Islet of Langerhans (tissue), 1 donor: ENCODE measurements around the gene KMT2E.
"Not testable (repeated sequence)": the region's sequence is repeated elsewhere in the genome, so short reads cannot be mapped to it uniquely, and the experiment has no call there.

Source experiments
- FAIRE-seq: peaks from one replicate; lab custom pipeline; 2011; peaks lifted over from hg19 to GRCh38; lab: Jason Lieb, UNC

KMT2E gene

DNA sequence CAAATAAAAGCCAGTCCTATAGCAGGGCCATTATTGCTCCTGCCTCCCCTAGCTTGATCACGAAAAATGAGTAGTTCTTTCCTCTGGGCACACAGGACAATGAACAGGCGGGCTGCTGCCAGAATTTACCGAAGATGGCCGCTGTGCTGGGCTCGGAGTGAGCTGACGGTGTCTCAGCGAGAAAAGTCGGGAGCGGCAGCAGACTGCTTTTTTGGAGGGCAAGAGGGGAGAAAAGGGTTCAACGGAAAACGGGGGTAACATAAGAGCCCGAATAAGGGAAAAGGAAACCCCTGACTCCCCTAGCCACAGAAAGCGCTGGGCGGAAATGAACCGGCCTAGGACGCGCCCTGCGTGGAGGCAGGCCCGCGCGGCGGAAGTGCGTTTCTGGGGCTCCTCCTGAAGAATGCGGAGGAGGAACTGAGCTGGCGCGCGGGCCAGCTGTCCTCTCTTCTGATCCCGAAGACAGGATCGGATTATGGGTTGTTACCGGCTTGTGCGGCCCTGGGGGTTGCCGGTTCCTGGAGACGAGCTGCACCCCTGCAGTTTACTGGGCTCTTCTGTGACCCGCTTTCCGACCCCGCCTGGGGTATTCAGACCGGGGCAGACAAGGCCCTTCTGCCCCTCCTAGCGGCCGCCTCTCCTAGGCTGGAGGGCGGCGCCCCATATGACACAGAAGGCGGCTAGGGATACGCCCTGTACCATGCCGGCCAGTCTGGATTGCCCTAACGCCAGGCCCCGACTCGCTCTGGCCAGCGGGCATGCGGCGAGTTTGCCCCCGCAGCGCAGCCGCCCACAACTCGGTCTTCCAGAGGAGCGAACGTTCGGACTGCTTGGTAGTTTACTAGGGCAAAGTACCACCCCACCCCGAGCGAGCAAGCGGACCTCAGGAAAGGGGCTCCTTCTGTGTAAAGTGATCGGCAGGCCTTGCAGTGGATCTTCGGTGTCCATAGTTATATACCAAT lies 30.1 kb upstream of the KMT2E start:
- FAIRE-seq = no peak

DNA sequence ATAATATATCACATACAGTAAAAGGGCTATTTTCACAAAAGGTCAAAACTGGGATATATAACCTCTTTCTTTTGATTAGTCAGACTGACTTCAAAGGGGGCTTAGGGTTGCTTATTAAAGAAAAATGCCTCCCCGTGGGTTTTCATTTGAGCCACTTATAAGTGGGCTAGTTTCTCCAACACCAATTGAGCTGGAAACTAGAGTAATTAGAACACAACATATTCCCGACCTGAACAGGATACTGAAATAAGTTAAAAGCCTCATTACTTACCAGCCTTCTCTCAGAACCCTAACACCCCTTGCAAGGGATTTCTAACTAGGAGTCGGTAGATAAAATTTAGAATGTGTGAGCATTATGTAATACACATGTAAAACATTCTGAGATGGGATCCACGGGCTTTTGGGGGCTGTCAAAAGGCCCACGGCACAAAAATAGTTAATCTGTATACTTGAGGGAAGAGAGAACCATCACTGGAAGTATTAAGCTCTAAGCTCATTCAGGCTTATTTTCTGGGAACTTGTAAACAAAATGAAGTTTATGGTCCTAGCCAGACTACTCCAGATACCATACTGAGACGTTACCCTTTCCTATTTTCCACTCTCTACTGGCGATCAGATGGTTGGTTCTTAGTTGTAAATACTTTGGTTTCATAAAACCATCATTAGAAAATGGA lies 29.3 kb upstream of the KMT2E start:
- FAIRE-seq = no peak

DNA sequence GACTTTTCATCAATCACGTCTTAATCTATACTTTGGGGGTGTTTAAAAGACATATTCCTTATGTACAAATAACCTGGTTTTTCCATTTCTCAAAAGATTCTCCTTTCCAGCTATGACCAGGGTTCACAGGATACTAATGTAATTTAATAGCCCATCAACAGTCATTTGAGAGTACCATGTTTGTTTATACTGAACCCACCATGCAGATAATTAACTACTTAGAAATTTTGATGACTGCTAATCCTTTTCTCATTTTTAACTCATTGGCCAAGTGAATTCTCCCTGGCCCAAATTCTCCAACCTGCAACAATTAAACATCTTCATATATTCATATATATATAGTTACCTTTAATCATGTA lies 28.8 kb upstream of the KMT2E start:
- FAIRE-seq = no peak

DNA sequence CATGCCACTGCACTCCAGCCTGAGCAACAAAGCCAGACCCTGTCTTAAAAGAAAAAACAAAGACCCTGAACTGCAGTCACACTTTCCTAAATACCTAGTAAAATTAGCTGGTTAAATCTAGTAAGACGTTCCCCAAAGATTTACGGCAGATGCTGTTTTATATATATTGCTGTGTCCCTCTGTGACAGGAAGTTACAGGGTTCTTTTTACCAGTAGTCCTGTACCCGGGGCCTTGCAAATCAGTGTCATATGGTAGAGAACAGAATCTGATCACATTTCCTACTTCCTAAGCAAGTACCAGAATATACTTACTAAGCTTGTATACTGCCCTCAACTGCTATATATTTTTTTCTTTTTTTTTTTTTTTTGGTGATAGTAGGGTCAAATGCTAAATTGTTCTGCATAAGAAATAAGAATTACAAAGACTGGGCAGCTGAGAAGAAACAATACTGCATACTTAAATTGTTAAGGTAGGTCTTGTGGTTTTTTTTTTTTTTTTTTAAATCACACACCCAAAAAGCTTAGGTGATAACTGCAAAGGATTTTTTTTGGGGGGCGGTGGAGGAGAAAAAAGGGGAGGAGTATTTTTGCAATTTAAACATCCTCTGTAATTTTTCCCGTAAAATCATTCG lies 27.3 kb upstream of the KMT2E start:
- no peak for FAIRE-seq

DNA sequence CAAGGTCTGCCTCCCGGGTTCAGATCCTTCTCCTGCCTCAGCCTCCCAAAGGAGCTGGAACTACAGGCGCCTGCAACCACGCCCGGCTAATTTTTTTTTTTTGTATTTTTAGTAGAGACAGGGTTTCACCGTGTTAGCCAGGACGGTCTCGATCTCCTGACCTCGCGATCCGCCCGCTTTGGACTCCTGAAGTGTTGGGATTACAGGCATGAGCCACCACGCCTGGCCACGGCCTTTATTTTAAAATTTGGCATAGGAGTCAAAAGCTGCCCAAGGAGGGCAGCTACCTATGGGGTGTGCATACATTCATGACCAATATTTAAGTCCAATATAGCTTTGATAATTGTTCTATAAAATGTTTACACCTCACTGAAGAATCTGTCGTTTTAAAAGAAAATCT lies 26.6 kb upstream of the KMT2E start:
- FAIRE-seq = not testable (repeated sequence)

DNA sequence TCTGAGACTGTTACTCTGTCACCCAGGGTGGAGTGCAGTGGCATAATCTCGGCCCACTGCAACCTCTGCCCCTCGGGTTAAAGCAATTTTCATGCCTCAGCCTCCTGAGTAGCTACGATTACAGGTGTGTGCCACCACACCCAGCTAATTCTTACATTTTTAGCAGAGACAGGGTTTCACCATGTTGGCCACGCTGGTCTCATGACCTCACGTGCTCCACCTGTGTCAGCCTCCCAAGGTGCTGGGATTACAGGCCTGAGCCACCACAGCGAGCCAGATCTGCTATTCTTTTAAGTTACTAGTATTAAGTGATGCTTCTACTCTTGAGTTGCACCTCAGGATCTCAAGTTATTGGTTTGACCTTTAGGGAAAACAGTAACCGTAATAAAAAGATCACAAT lies 23.0 kb upstream of the KMT2E start:
- no peak for FAIRE-seq

DNA sequence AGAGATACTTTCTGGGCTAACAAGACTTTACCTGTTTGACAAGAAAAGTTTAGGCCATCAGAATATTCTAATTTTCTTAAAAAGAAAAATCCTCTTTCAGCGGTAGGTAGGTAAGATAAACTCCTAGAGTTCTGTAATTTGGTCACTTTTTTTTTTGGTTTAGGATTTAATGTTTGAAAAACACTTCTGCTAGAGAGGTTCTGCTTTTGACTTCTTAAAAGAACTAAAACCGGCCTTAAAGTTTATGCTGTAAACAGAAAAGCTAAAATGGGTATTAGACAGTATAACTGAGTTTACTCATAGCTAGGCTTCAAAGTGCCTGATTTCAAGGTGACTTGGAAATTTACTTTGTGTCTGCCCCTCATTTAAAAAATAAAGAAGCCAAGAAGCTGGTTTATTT lies 21.7 kb upstream of the KMT2E start:
- FAIRE-seq = no peak

DNA sequence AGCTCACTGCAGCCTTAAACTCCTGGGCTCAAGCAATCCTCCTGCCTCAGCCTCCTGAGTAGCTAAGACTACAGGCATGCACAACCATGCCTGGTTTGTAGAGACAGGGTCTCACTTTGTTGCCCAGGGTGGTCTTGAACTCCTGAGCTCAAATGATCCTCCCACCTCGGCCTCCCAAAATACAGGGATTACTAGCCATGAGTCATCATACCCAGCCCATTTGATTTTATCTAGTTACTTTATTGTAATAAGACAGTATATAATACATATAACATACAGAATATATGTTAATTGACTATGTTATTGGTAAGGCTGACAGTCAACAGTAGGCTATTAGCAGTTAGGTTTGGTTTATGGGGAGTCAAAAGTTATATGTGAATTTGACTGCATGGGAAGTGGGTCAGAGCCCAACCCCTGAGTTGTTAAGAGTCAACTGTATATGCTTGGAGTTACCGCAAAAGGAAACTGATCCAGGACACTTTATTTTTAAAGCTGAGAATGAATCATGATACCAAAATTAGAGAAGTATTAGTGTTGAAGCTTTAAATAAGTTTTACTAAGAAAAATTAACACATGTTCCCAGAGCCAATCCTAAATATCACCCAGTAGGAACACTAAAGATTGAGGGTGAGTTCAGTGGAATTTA lies 20.7 kb upstream of the KMT2E start:
- FAIRE-seq = no peak

DNA sequence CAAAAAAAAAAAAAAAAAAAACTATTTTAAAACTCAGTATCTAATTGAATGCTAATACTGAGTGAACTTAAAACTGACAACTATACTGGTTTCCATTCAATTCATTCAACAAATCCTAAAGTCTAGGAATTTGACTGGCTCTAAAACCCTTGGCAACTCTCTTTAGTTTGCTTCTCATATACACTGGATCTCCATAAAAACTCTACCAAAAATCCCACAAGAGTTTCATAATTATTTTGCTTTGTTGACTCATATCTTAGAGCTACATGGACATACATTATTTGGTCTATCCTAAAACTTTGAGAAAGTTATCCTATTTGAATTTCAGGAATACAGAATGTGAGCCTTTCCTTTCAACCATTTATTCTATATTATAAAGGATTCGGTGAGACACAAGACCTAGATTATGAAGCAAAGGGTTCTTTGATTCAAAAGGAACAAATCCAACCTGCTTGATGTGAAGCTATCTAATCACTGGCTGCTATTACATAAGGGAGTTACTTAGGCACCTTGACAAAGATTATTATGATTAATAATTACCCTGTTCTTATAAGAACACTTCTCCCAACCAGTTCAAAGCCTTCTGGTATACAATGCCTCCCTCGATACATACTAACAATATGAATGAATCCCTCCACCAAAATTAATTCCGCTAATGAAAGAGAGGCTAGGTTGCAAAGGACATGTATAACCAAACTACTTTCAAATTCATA lies 15.8 kb upstream of the KMT2E start:
- no peak for FAIRE-seq

DNA sequence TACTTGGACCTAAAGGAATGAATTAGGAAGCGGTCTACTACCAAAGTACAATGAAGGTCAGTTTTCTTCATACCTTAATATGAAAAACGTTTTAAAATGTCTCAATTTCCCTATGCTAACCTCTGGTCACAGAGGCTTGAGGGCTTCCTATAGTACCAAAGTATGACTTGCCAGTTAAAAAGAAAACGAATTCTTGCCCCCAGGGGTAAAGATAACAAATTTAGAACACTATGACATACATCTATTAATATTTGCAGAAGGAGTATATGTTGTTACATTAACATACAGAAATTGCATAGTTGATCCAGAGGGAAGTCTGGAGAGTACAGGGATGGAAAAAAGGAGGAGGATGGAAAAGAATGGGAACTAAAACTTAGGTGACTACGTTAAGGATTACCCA lies 13.8 kb upstream of the KMT2E start:
- FAIRE-seq = no peak

DNA sequence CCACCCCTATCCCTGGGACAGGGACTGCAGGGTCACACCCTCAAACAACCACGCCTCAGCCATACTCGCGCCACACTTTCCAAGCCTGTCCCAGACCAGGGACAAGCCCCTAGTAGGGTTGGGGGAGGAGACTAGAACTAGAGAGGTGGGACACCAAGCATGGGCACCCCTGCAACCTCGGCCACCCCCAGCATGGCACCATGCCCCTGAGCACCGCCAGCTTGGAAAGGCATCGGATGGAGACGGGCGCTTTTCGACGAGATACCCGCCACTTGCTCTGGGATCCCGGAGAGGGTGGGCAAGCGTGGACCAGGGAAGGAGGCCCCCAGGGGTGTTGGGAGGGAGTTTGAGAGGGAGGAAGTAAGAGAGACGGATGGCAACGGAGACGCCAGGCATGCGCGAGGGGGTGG lies 13.1 kb upstream of the KMT2E start:
- no peak for FAIRE-seq

DNA sequence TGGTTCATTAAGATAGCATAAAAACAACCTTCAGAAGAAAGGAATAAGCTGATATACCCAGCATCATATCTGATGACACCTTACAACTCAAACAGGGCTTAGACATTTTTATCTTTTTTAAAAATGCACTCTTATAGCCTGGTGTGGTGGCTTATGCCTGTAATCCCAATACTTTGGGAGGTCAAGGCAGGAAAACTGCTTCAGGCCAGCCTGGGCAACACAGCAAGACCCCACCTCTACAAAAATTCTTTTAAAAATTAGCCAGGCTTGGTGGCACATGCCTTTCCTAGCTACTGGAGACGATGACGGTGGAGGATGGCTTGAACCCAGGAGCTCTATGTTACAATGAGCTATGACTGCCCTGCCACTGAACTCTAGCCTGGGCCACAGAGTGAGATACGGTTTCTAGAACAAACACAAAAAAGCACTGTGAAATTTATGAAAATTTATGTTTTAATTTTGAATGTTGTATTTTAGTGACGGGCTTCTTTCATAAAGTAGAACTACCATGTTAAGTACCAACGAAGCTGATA lies 12.3 kb upstream of the KMT2E start:
- no peak for FAIRE-seq

DNA sequence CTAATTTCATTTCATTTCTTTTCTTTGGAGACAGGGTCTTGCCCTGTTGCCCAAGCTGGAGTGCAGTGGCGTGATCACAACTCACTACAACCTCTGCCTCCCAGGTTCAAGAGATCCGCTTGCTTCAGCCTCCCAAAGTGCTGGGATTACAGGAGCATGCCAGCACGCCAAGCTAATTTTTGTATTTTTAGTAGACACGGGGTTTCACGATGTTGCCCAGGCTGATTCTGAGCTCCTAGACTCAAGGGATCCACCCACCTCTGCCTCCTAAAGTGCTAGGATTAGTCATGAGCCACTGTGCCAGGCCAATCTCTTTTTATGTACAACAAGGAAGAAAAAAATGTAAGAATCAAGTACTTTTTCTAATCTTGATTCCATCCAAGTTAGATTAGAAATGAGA lies 10.7 kb upstream of the KMT2E start:
- no peak for FAIRE-seq

DNA sequence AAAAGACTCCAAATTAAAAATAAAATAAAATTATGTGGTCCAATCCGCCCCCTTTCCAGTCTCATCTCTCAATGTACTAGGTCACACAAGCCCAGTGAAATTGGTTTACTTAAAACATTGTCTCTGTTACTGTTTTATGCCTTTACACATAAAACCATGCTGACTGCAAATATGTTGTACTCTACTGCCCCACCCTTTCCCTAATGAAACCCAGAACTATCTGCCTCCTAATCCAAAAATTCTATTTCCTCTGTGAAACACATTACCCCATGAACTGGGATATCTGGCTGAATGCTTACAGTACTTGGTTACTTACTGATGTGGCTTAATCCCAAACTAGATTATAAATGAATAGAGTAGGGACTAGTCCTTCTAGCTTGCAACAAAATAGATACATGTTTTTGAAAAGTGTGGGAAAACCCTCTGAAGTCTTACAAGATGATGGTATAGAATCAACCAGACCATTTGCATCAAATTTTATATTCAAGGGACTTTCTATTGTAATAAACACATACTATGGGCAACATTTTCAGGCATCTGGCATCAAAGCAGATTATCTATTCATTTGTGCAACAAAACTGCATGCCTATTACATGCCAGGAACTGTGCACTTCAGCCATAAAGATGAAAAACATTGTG lies 10.0 kb upstream of the KMT2E start:
- no peak for FAIRE-seq

DNA sequence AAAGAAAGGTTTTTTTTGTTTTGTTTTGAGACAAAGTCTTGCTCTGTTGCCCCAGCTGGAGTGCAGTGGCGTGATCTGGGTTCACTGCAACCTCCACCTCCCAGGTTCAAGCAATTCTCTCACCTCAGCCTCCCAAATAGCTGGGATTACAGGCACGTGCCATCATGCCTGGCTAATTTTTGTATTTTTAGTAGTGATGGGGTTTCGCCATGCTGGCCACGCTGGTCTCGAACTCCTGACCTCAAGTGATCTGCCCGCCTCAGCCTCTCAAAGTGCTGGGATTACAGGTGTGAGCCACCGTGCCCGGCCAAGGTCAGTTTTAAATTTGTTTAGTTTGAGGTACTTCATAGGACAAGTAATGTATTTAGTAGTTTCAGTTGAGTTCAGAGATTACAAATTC lies 9.0 kb upstream of the KMT2E start:
- FAIRE-seq = not testable (repeated sequence)

DNA sequence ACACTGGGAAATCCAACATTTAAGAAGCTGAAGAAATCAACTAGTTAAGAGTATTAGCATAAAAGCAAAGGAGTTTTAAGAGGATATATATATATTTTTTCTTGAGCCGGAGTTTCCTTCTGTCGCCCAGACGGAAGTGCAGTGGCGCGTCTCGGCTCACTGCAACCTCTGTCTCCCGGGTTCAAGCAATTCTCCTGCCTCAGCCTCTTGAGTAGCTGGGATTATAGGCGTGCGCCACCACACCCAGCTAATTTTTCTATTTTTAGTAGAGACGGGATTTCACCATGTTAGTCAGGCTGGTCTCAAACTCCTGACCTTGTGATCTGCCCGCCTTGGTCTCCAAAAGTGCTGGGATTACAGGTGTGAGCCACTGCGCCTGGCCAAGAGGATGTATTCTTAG lies 8.5 kb upstream of the KMT2E start:
- not testable (repeated sequence) for FAIRE-seq

DNA sequence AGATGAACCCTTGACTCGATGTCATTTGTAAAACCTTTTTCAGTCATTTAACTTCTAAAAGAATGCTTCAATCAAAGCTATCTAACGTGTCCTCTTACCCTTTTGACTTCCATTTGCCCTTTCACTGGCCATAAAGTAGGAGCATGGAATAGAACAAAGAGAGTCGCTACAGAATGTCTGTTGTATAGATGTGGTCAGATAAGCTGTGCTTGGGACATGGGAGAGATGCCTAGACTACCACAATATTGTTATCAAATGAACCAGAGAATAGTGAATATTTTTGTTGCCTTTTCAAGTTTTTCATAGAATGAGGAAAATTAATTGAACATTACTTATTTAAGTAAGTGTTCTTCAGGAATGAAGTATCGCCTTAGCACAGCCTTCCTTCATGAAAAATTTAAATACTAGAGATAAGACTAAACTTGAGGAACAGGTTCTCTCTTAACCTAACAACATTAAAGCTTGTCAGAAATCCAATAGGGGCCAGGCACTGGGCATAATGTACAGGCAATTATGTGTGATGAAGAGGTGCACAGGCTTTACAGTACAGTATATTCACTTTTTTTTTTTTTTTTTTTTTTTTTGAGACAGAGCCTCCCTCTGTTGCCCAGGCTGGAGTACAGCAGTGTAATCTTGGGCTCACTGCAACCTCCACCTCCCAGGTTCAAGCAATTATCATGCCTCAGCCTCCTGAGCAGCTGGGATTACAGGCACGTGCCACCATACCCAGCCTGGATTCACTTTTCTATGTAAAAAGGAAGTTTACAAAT lies 7.5 kb upstream of the KMT2E start:
- FAIRE-seq = no peak

DNA sequence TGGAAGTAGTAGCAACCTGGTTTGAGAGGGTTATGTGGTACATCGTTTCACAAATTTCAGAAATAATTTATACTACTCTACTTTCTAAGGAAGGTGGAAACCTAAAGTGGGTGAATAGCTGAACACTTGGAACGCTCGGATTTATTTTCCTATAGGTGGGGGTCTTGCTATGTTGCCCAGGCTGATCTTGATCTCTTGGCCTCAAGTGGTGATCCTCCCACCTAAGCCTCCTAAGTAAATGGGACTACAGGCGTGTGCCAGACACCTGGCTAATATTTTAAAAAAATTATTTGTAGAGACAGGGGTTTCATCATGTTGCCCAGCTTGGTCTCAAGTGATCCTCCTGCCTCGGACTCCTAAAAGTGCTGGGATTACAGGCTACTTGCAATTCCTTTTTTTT lies 6.7 kb upstream of the KMT2E start:
- FAIRE-seq = no peak

DNA sequence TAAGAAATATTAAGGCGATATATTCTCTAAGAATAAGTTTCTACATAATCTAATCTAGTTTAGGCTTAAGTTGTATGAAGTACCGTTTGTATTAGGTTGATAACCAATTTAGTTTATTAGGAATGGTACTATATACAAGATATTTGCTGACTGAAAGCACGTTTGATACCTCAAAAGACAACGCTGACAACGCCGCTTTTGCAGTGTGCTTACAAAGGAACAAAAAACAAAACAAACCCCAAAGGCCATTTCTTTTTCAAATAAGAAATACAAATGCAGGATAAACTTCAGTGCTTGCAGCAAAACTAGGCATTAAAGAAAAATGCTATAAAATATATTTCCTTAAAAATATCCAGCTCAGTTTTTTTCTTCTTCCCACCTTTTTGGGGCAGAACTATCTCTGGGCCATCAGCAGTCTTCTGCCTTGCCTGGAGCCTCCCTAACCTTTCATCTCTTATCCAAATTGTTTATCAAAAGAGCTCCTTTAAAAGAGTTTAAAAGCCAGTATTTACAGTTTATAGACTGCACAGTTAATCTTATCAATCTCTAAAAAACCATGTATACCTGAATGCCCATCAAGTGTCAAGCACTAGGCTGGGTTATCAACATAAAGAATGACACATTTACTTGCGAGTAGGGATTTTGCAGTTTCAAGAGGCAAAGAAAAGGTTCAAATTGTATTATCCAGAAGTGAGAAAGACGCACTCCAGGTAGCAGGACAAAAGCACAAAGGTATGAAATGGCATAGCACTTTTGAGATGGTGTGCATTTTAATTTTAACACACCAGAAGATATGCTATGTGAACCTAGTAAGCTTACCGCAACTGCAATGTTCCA lies 4.1 kb upstream of the KMT2E start:
- FAIRE-seq = no peak
